Psoas muscle (tissue), 8 donors: ENCODE data around the gene CDH4. TPM values are rescaled to one million over a fixed set of nuclear protein-coding genes. Genes with fewer than 3 reads are reported as not detected.
A peak's percentile ranks its signal among the peaks of the same experiment; 100 is the strongest.

Experiments
- ATAC-seq, 4 donors: fragments of 200-7000 bp; cut with Tn5 transposase; one replicate each; pipeline ENCODE4 v1.9.1; 2020; ENCODE audit warnings: moderate library complexity in 3 of 4, mild to moderate bottlenecking in 2 of 4
- DNase-seq, 2 donors: peaks; one replicate each; pipeline ENCODE4 v3.0.0-alpha.2; 2020
- H3K27ac ChIP-seq: fragments of 200-600 bp; one replicate; pipeline ENCODE4 v1.8.0; 2022
- H3K27me3 ChIP-seq, 3 donors: fragments of 200-600 bp in 1 of 3; one replicate each; pipeline versions ENCODE4 v1.6.1 to v1.8.0; 2013 to 2022; ENCODE audit warnings: low read length in 2 of 3, mild to moderate bottlenecking in 2 of 3, moderate library complexity in 1 of 3; ENCODE audit not compliant: insufficient read depth in 3 of 3
- H3K36me3 ChIP-seq, 2 donors: fragments of 200-600 bp in 1 of 2; one replicate each; pipeline versions ENCODE4 v1.6.1 to v1.8.0; 2013 to 2022; ENCODE audit warnings: low read depth in 1 of 2, mild to moderate bottlenecking in 1 of 2, moderate library complexity in 1 of 2; ENCODE audit not compliant: insufficient read depth in 1 of 2
- H3K4me1 ChIP-seq: fragments of 200-600 bp; one replicate; pipeline ENCODE4 v1.8.0; 2022
- H3K4me3 ChIP-seq: fragments of 200-600 bp; one replicate; pipeline ENCODE4 v1.8.0; 2022; ENCODE audit warnings: mild to moderate bottlenecking
- H3K9me3 ChIP-seq: fragments of 200-600 bp; one replicate; pipeline ENCODE4 v1.8.0; 2022
- WGBS, 3 donors: extraction: QIAGEN DNeasy Blood & Tissue Kit; methylation state at CpG; one replicate each; pipeline versions ENCODE4 v1.1.6 to v1.1.7; 2013; 5-methylcytosine and 5-hydroxymethylcytosine counted together
- intact Hi-C, 2 donors: fragments of 100-400 bp; cut with DNase I; formaldehyde crosslinking; loops; one replicate each; pipeline versions ENCODE4 v1.11.0 to v1.14.2; 2022
- polyA plus RNA-seq, 3 donors: library from polyadenylated mRNA; stranded (reverse); fragments of 200-250 nt; gene quantifications; one replicate each; pipeline ENCODE4 v1.2.3, GENCODE V29; 2013
- total RNA-seq, 4 donors: library from RNA; stranded (reverse); fragmentation: NEBNext Ultra II Directional in 2 of 4; extraction: Animal tissue kit (Norgen Biotek cat#: 25700) in 2 of 4; gene quantifications; one replicate each; pipeline versions ENCODE4 v1.2.1 to v1.2.4, GENCODE V29; 2021 to 2023
- TF ChIP-seq, protein P1 (sequence below): fragments of 200-600 bp; IDR thresholded peaks from one replicate; pipeline ENCODE4 v1.8.0; 2022; ENCODE audit warnings: antibody characterized with exemption
- donor health status: healthy with polysubstance abuse.
- donor health status: DM: no; HTN: no; CAD: no; lungs with moderate emphysema.
- donor health status: Bipolar disorder and iron deficiency.
- donor health status: healthy.
- donor health status: DM: yes; HTN: yes; CAD: no.
- donor health status: DM: no; HTN: no; CAD: no.
- donor health status: DM: no; HTN: no; CAD: no.
- donor health status: DM: yes; HTN: yes; CAD: no.

Gene CDH4
- total and polyA plus RNA-seq, 7 donors: 0.26 to 1.0 (median 0.34) TPM

- no peaks in the 10 kb centered on the region for H3K9me3 ChIP-seq
- DNase-seq: peak in 1 of 2 donors; percentile 29
- peaks cover 0 to 1% (median 0%) of the 10 kb centered on the region in 3 donors for H3K27me3 ChIP-seq
- intact Hi-C loops: no loop called here
- TF ChIP-seq, protein P1, sequence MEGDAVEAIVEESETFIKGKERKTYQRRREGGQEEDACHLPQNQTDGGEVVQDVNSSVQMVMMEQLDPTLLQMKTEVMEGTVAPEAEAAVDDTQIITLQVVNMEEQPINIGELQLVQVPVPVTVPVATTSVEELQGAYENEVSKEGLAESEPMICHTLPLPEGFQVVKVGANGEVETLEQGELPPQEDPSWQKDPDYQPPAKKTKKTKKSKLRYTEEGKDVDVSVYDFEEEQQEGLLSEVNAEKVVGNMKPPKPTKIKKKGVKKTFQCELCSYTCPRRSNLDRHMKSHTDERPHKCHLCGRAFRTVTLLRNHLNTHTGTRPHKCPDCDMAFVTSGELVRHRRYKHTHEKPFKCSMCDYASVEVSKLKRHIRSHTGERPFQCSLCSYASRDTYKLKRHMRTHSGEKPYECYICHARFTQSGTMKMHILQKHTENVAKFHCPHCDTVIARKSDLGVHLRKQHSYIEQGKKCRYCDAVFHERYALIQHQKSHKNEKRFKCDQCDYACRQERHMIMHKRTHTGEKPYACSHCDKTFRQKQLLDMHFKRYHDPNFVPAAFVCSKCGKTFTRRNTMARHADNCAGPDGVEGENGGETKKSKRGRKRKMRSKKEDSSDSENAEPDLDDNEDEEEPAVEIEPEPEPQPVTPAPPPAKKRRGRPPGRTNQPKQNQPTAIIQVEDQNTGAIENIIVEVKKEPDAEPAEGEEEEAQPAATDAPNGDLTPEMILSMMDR: no peak
- no peaks in the 10 kb centered on the region for H3K36me3 ChIP-seq
- H3K4me1 ChIP-seq: no peaks in the 10 kb centered on the region
- no peak overlapping the region for H3K4me3 ChIP-seq
- 78 to 88% (median 85%) methylated on average over 10 to 11 of the region's 11 CpGs for WGBS, 3 donors
- H3K27ac ChIP-seq: no peak overlapping the region
- no peak for ATAC-seq
Observed at GRCh38 chr20:61846741-61847419, 594.8 kb downstream of the CDH4 start.

DNA sequence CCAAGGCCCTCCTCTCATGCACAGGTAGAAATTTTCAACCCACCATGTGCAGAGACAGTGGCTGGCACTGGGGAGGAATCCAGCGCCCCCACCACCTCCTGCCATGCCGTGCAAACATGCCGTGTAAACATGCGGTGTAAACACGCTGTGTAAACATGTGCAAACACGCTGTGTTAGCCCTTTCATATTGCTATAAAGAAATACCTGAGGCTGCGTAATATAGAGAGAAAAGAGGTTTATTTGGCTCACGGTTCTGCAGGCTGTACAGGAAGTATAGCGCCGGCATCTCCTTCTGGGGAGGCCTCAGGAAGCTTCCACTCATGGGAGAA lies 595.3 kb downstream of the CDH4 start:
- Histone ChIP-seq H3K9me3 (no peaks in the 10 kb centered on the region), H3K27me3 (peaks cover 0 to 1% (median 0%) of the 10 kb centered on the region in 3 donors), H3K4me1 (no peaks in the 10 kb centered on the region), H3K4me3 (no peak overlapping the region), H3K27ac (no peak overlapping the region), H3K36me3 (no peaks in the 10 kb centered on the region)
- intact Hi-C loops: no loop called here
- 87 to 95% (median 93%) methylated on average over 10 of the region's 10 CpGs for WGBS, 3 donors
- TF ChIP-seq, protein P1: no peak
- no peak for DNase-seq
- ATAC-seq: no peak

DNA sequence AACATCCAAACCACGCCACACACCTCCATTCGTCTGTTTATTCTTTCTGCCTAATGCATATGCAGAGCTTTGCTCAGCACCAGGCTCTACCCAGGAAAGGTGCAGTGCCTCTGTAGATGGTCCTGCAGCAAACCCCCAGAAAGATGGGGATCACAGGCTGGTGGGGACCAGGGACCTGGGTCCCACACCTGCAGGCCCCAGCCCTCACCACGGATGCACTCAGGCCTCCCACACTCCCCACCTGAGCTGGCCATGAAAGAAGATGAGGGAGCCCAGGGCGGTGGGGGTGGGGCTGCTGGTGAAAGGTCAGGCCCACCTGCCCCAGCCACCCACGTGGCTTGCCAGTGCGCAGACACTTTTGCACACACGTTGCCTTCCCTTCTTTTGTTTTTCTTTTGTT lies 595.9 kb downstream of the CDH4 start:
- TF ChIP-seq, protein P1: no peak
- H3K27ac ChIP-seq: no peak overlapping the region
- peaks cover 0 to 1% (median 0%) of the 10 kb centered on the region in 3 donors for H3K27me3 ChIP-seq
- no peak overlapping the region for H3K4me3 ChIP-seq
- intact Hi-C loops: no loop called here
- DNase-seq (peak in 1 of 2 donors; percentile 19), ATAC-seq (no peak)
- no peaks in the 10 kb centered on the region for H3K36me3 ChIP-seq
- H3K4me1 ChIP-seq: no peaks in the 10 kb centered on the region
- no peaks in the 10 kb centered on the region for H3K9me3 ChIP-seq
- whole genome bisulfite sequencing, 3 donors: 87 to 93% (median 91%) methylated on average over 7 of the region's 7 CpGs

GRCh38 chr20:61848851-61849250 lies 596.8 kb downstream of the CDH4 start:
- no peak for ATAC-seq
- no peak overlapping the region for H3K27ac ChIP-seq
- intact Hi-C loops: no loop called here
- peaks cover 0 to 1% (median 0%) of the 10 kb centered on the region in 3 donors for H3K27me3 ChIP-seq
- H3K4me1 ChIP-seq: no peaks in the 10 kb centered on the region
- no peaks in the 10 kb centered on the region for H3K9me3 ChIP-seq
- 60 to 72% (median 62%) methylated on average over 4 of the region's 4 CpGs for WGBS, 3 donors
- no peak for DNase-seq
- no peak overlapping the region for H3K4me3 ChIP-seq
- H3K36me3 ChIP-seq: no peaks in the 10 kb centered on the region
- TF ChIP-seq, protein P1: no peak

- H3K9me3 ChIP-seq: no peaks in the 10 kb centered on the region
- H3K27ac ChIP-seq: no peak overlapping the region
- DNase-seq: peak in 1 of 2 donors; percentile 6
- no peak overlapping the region for H3K4me3 ChIP-seq
- intact Hi-C loops: no loop called here
- no peaks in the 10 kb centered on the region for H3K36me3 ChIP-seq
- ATAC-seq: no peak
- TF ChIP-seq, protein P1: no peak
- H3K4me1 ChIP-seq: no peaks in the 10 kb centered on the region
- WGBS, 3 donors: 75 to 82% (median 75%) methylated on average over 11 of the region's 11 CpGs
- H3K27me3 ChIP-seq: peaks cover 0 to 1% (median 0%) of the 10 kb centered on the region in 3 donors
Observed at GRCh38 chr20:61849376-61849775, 597.3 kb downstream of the CDH4 start.
